ENCODE measurements around the gene OLIG1. TPM values are rescaled to one million over a fixed set of nuclear protein-coding genes. Genes with fewer than 3 reads are reported as not detected.

Gene OLIG1
- total and polyA plus RNA-seq, 2 of the 4 experiments (the other 2 are of a cell fraction): not detected

- BruUV-seq (replicated peaks): no TSS peak
- Histone ChIP-seq H3K4ac (ENCODE audit: low read depth, low read length) (no peak overlapping the region), H2BK5ac (ENCODE audit: low read depth, low read length, poor library complexity, severe bottlenecking) (no peak overlapping the region), H4K91ac (ENCODE audit: insufficient read depth, low read depth, low read length) (no peak overlapping the region), H4K5ac (ENCODE audit: low read depth, low read length) (no peak overlapping the region), H3K14ac (replicated peaks; ENCODE audit: low read depth, low read length) (no peak overlapping the region), H2BK20ac (ENCODE audit: low read depth, low read length) (no peak overlapping the region), H3K27ac (ENCODE audit: insufficient read depth, low read length) (no peak overlapping the region), H3K36me3 (ENCODE audit: control insufficient read depth, insufficient read depth, low read length) (no peaks in the 10 kb centered on the region), H2AFZ (replicated peaks; ENCODE audit: low read length, poor library complexity) (no peak overlapping the region), H3K4me2 (ENCODE audit: low read depth, low read length) (no peak overlapping the region), H3K4me3 (ENCODE audit: insufficient read depth, low read depth, low read length) (no peak overlapping the region), H3K4me1 (ENCODE audit: control insufficient read depth, insufficient read depth, low read length) (no peaks in the 10 kb centered on the region), H2BK15ac (ENCODE audit: low read depth, low read length) (no peak overlapping the region), H3K9me3 (ENCODE audit: control insufficient read depth, insufficient read depth, low read length) (no peaks in the 10 kb centered on the region; the same call in 1 of the 2 replicates), H2AK5ac (ENCODE audit: low read depth, low read length) (no peak overlapping the region), H2BK120ac (ENCODE audit: low read depth, low read length) (no peak overlapping the region), H3K79me1 (ENCODE audit: low read depth in 1 of 2, low read length in 2 of 2) (no peaks in the 10 kb centered on the region), H3K56ac (ENCODE audit: extremely low read depth, insufficient read depth, low read length) (no peak overlapping the region), H3K23ac (ENCODE audit: low read depth, low read length) (no peak overlapping the region), H4K20me1 (ENCODE audit: insufficient read depth, low read length) (no peaks in the 10 kb centered on the region), H3K9ac (ENCODE audit: low read depth, low read length) (no peak overlapping the region), H3K9me1 (ENCODE audit: insufficient read depth, low read length) (no peaks in the 10 kb centered on the region), H3K27me3 (ENCODE audit: control insufficient read depth, insufficient read depth, low read length) (peaks cover 69% of the 10 kb centered on the region), H4K8ac (ENCODE audit: low read depth in 2 of 2, low read length in 2 of 2) (no peak overlapping the region), H3K18ac (ENCODE audit: low read depth, low read length) (no peak overlapping the region), H2AK9ac (replicated peaks; ENCODE audit: low read depth, low read length, poor library complexity) (no peak overlapping the region)
- DNase-seq (no peak), ATAC-seq (ENCODE audit: low read depth) (no peak)
- 19% methylated on average over 4 of the region's 14 CpGs; no CpG with 5 or more reads in 1 of the 2 experiments for WGBS, 2 experiments (ENCODE audit: extremely low coverage in 2 of 2, insufficient read length in 1 of 2)
- in situ Hi-C loops (cut with MboI; ENCODE audit: low sequenced_read_pairs) (no loop called here), dilution Hi-C loops (cut with HindIII; ENCODE audit: low sequenced_read_pairs, unreplicated experiment) (no loop called here), intact Hi-C loops (cut with micrococcal nuclease) (no loop called here)
- TF ChIP-seq MAFK (IDR thresholded peaks at IDR 0.05; ENCODE audit: low read depth, low read length) (no peak), USF2 (IDR thresholded peaks at IDR 0.05; ENCODE audit: low read depth, low read length) (no peak), NFE2L2 (IDR thresholded peaks at IDR 0.05; ENCODE audit: low read depth, low read length) (no peak), RCOR1 (IDR thresholded peaks at IDR 0.05; ENCODE audit: insufficient replicate concordance, low read length) (no peak), MAZ (IDR thresholded peaks at IDR 0.05; ENCODE audit: borderline replicate concordance, low read depth, low read length) (no peak), BHLHE40 (IDR thresholded peaks at IDR 0.05; ENCODE audit: low read depth, low read length) (no peak), CTCF (conservative IDR thresholded peaks at IDR 0.05; ENCODE audit: low read depth, low read length) (no peak), MXI1 (IDR thresholded peaks at IDR 0.05; ENCODE audit: borderline replicate concordance, low read depth, low read length) (no peak), SMC3 (IDR thresholded peaks at IDR 0.05; ENCODE audit: low read depth, low read length) (no peak), RAD21 (IDR thresholded peaks at IDR 0.05; ENCODE audit: low read length) (no peak)
- CTCF ChIA-PET: no interaction called here
- POLR2A ChIA-PET (ENCODE audit: unreplicated experiment): no interaction called here
Measured at GRCh38 chr21:33063907-33064622, 5.9 kb upstream of the OLIG1 start.
